Measurements from ENCODE around the gene OSBPL6. TPM values are rescaled to one million over a fixed set of nuclear protein-coding genes. Genes with fewer than 3 reads are reported as not detected.

The OSBPL6 gene
- total RNA-seq, 1 experiment from 2014 or later = 11.6 TPM

GRCh38 chr2:178296394-178297090 lies 102.2 kb downstream of the OSBPL6 start (continued):
- TF ChIP-seq ELF1 (IDR thresholded peaks at IDR 0.05; ENCODE audit: borderline replicate concordance, low read depth) = no peak
- TF ChIP-seq RAD21 (IDR thresholded peaks at IDR 0.05; ENCODE audit: low read depth) = no peak
- TF ChIP-seq ZFX (IDR thresholded peaks at IDR 0.05) = no peak
- no peak for TF ChIP-seq CTCF (IDR thresholded peaks at IDR 0.05 in 2 of 3, conservative IDR thresholded peaks at IDR 0.05 in 1 of 3; ENCODE audit: borderline replicate concordance in 1 of 3, insufficient read depth in 1 of 3, low read depth in 2 of 3, low read length in 2 of 3)
- no peak for TF ChIP-seq SRF (IDR thresholded peaks at IDR 0.05; ENCODE audit: low read depth)
- no peak for TF ChIP-seq YY1 (IDR thresholded peaks at IDR 0.05; ENCODE audit: extremely low read depth, insufficient replicate concordance, low read depth, low read length)
- TF ChIP-seq POLR2AphosphoS5 (IDR thresholded peaks at IDR 0.05; ENCODE audit: low read depth, low read length) = no peak

- Histone ChIP-seq H2AFZ (ENCODE audit: low read depth, low read length, poor library complexity, severe bottlenecking) (no peak overlapping the region), H3K9ac (ENCODE audit: low read length) (no peak overlapping the region), H3K79me2 (ENCODE audit: insufficient read depth, low read length) (no peaks in the 10 kb centered on the region), H4K20me1 (ENCODE audit: insufficient read depth) (no peaks in the 10 kb centered on the region), H3K4me3 (replicated peaks in 1 of 2; ENCODE audit: low read depth in 1 of 2, low read length in 2 of 2) (no peak overlapping the region), H3K27ac (ENCODE audit: low read depth, low read length) (no peak overlapping the region), H3K9me3 (ENCODE audit: control insufficient read depth in 1 of 2, insufficient read depth in 1 of 2, low read depth in 1 of 2, low read length in 2 of 2) (no peaks in the 10 kb centered on the region), H3K4me1 (ENCODE audit: control insufficient read depth in 1 of 2, insufficient read depth in 2 of 2, low read length in 2 of 2) (peaks cover 6 to 12% of the 10 kb centered on the region in 2 experiments), H3K4me2 (ENCODE audit: low read length) (no peak overlapping the region), H3K9me2 (ENCODE audit: insufficient read depth) (no peaks in the 10 kb centered on the region), H3K27me3 (ENCODE audit: insufficient read depth, low read length) (no peaks in the 10 kb centered on the region), H3K36me3 (ENCODE audit: control insufficient read depth in 1 of 2, insufficient read depth in 2 of 2, low read length in 2 of 2) (no peaks in the 10 kb centered on the region)
- RAD21 ChIA-PET (ENCODE audit: low non-redundant PET in 1 of 2, low total read pairs in 2 of 2, uncharacterized antibody in 2 of 2, unreplicated experiment in 2 of 2) = no interaction called here
- intact Hi-C loops (cut with micrococcal nuclease) = no loop called here
- TF ChIP-seq JUND (IDR thresholded peaks at IDR 0.05) (no peak), POLR2AphosphoS5 (IDR thresholded peaks at IDR 0.05; ENCODE audit: low read depth, low read length) (no peak), CTCF (IDR thresholded peaks at IDR 0.05 in 2 of 3, conservative IDR thresholded peaks at IDR 0.05 in 1 of 3; ENCODE audit: borderline replicate concordance in 1 of 3, insufficient read depth in 1 of 3, low read depth in 2 of 3, low read length in 2 of 3) (no peak), SRF (IDR thresholded peaks at IDR 0.05; ENCODE audit: low read depth) (no peak), RAD21 (IDR thresholded peaks at IDR 0.05; ENCODE audit: low read depth) (no peak), ATF3 (IDR thresholded peaks at IDR 0.05) (no peak)
- no peak for ATAC-seq
- POLR2A ChIA-PET = no interaction called here
- DNase-seq (ENCODE audit: low read depth, low spot score) = no peak
- BruUV-seq (replicated peaks) = no TSS peak
- CTCF ChIA-PET = no interaction called here
These were observed 102.7 kb downstream of the OSBPL6 start for GRCh38 chr2:178297091-178297411.

Data from HCT116 (cell line).